Brain pericyte (primary cell): ENCODE measurements around the gene SORCS2.

Source experiments
- DNase-seq: peaks from one replicate; pipeline ENCODE4 v3.0.0-alpha.2; 2012; ENCODE audit warnings: low read depth, low spot score

SORCS2 gene

DNA sequence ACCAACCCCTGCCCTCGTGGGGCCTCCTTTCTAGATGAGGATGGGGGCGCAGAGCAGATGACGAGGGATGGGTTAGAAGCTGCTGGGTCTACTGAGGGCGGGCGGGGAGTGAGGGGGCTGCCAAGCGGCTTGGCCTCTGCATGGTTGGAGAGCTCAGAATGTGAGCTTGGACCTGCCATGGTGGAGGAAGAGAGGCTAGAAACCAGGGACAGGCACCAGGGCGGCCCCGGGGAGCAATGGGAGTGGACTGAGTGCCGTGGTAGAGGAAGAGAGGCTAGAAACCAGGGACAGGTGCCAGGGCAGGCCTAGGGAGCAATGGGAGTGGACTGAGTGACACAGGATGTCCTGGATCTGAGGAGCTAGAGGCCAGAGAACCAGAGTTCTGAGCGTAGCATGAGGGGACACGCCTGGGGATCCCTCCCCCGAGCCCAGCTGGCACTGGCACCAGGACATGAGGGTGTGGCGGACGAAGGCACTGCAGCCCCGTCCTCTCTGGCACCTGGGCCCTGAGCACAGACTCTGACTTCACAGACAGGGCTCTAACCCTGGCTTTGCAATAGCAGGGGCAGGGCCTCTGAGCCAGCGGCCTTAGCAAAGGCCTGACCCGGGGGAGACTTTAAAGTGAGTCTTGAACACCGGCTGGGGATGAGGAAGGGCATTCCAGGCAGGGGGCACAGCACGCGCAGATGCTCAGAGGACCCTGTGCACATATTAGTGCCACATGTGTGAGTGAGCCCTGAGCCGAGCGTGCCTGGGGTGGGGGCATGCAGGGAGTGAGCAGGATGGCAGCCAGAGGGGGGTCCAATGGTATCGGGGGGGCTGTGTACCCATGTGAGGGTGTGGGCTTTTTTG, 456.4 kb downstream of the SORCS2 start:
- no peak for DNase-seq

- DNase-seq, result no peak
Measured at GRCh38 chr4:7649411-7649740, 457.0 kb downstream of the SORCS2 start.

DNA sequence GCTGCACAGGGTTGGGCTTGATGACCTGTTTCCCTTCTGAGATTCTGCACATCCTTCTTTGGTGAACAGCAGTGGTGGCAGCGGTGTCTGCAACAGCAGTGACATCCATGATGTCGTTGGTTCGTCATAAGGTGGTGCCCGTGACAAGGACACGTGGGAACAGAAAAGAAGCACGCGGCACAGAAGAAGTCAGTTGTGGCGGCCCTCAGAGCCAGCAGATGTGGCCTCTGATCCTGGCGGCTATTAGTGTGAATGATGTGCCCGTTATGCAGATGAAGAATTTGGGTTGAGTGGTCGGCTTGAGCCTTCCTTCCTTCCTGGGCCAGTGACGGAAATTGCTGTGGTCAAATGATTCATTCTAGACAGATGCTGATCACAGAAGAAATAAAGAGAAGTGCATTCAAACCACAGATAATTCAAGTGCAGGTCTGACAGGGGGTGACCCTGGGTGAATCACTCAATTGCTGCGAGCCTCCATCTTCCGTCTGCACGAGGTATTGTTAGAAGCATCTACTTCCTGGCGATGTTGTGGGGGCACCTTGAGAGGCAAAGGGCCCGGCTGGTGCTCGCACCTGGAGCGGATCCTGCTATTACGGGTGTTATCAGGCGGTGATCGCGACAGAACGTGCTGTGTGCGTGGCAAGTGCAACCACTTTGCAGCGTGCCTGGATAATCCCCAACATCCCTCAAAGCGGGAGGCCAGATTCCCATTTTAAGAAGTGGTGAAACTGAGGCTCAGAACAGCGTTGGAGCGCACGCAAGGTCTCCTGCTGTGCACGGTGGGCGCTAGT, 457.6 kb downstream of the SORCS2 start:
- DNase-seq, result no peak

DNA sequence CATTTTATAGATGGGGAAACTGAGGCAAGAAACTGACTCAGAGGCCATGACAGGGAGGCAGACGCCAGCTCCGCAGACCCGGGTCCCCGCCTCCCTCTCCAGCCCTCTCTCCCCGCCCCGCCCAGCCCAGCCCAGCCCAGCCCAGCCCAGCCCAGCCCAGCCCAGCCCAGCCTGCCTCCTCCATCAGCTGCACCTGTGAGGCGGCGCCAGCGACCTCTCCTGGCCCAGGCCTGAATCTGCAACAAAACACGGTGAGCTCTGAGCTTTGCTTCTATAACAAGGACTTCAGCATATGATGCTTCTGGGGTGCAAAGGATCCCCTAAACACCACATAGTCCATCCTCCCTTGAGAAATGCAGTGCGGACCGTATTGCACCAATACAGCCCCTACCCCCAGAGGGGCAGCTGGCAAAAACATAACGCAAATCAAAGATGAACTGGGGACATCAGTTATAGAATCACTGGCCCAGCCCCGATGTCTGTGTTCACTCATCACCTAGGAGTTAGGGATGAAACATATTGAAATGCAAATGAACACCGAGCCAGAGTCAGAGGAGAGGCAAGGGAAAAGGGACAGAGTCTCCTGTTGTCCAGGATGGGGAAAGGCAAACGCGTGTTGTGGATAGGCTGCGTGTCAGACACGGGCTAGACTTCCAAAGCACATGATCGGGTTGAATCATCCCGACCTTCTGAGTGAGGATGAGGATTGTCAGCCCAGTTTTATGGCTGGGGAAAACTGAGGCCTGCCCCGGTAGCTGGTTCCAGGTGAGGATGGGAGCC, 458.5 kb downstream of the SORCS2 start:
- DNase-seq, result no peak

- no peak for DNase-seq
Measured at GRCh38 chr4:7651461-7651921, 459.2 kb downstream of the SORCS2 start.

GRCh38 chr4:7652006-7652405, 459.7 kb downstream of the SORCS2 start:
- no peak for DNase-seq

DNA sequence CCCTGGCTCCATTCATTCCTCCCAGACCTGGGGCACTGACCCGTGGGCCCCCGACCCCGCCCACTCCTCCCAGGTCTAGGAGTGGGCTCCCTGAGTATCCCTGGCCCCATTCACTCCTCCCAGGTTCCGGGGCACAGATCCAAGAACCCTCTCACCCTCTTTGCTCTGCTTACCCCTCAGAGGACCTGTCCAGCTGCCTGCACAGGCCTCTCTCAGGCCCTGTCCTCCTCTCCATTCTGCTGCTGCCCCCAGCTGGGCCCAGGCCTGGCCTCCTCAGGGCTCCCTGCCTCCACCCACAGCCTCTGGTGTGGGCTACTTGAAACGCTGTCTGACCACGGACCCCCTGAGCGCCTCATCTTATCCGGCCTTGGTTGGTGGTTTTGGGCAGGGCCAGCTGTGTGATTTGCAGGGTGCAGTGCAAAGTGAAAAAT, 460.1 kb downstream of the SORCS2 start:
- no peak for DNase-seq

DNA sequence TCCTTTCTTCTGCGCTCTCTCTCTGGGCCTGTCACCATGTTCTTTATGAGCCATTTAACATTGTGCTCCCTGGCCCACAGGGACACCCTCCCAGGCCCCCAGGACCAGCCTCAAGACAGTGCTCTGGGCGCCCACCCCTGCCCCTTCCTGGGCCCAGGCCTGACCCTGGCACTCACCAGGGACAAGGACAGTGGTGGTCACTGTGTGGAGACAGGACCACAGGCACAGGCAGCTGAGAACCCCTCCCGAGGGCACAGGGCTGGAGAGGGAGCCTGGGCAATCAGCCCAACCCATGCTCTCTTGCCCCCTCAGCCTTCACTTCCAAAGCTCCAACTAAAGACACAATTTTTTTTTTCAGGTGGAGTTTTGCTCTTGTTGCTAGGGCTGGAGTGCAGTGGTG, 460.6 kb downstream of the SORCS2 start:
- DNase-seq, result no peak

DNA sequence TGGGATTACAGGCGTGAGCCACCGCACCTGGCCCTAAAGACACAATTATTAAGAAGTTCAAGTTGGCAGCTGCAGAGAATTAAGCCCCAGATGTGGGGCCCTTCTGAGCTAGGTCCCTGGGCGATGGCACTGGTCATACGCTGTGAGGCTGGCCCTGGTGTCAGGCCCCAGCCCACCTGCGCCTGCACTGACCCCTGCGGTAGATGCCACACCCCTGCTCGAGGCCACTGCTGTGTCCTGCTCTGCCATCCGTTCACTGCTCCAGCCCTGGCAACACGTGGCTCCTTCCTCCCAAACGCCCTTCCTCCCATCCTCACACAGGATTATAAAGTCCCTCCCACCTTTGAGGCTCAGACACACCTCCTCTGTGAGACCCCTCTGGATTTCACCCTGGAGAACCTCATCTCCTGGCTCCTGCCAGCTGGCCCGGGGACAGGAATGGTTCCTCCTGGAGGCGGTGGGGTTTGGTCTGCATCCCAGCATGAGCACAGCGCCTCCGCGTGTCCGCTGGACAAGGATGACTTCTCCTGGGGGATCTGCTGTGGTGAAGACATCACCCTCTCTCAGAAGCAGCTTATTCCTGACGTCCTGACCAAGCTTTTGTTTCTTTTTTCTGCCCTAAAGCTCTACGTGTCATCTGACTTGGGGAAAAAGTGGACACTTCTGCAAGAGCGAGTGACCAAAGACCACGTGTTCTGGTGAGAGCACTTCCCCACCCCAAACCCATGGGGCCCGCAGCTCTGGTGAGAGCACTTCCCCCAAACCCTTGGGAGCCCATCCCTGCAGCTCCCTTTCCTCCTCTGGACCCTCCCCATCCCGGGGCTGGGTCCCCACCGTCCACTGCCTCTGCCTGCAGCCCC, 461.4 kb downstream of the SORCS2 start:
- DNase-seq, result no peak

DNA sequence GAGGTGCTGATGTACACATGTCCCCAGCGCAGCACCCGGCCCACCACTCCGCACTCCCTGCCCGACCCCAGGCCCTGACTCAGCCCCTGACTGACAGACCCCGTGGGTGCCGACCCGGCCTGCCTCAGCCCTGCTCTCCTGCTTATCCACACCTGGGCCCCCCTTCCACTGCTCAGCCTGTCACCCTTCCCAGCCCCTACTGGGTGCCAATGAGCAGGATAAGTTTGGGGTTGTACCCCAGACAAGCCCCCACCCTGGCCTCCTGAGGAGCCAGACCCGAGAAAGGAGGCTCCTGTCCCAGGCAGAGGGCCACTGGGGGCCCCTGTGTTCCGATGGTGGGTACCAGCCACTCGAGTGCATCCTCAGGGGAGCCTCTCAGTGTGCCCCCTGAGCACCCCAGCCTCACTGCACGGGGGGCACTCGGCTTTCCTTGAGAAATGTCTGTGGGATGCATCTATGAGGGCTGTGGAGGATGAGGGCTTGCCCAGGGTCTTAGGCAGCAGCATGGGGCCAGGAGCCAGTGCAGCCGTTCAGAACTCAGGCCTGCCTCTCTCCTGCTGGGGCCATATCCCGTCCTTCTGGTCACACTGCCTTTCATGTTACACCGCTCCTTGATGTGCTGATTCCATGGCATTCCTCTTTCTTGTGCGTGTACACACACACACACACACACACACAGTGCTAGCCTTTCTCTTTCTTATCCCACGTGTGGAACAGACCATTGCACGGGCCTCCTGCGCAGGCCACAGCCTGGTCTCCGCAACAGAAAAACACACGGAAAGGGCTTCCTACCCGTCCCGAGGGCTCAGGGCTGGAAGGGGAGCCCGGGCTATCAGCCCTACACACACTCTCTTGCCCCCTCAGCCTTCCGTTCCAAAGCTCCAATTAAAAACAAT, 462.5 kb downstream of the SORCS2 start:
- DNase-seq, result no peak

GRCh38 chr4:7655511-7656243, 463.3 kb downstream of the SORCS2 start:
- no peak for DNase-seq

- no peak for DNase-seq
Measured at GRCh38 chr4:7656244-7656800, 464.0 kb downstream of the SORCS2 start.

GRCh38 chr4:7657545-7658297, 465.4 kb downstream of the SORCS2 start:
- no peak for DNase-seq

DNA sequence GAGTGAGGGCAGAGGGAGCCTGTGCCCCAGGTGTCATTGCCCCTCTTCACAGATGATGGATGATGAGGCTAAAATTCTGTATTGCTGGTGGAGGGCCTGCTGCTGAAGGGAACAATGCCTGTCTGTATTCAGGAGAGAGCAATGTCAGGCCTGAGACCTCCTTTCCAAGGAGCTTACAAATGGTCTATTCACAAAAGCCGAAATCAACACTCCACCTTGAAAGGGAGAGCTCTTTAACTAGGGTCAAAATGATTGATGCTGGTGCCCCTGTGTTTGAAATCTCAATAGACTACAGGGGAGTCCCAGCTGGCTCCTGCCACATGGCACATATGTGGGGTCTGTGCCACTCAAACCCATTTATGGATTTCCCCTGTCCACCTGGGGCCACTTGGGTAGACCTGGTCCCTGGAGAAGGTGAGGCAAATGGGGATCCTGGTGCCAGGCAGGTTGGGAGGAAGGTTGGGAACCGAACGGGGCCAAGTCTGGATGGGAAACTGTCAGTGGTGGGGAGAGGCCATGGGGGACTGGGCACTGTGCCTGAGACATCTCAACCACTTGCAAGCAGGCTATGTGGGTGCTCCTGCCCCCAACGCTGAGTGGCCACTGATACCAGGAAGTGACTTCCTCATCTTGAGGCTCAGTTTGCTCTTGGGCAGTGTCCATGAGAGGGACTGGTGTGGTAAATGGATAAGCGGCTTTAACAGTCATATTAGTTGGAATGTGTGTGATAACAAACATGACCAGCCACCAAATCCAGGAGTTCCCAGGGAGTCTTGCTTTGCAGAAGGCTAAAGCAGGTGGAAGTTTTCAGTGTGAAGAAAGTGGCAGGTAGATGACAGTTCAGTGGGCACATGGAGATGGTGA, 466.2 kb downstream of the SORCS2 start:
- no peak for DNase-seq

- DNase-seq, result no peak
Measured at GRCh38 chr4:7659429-7660175, 467.3 kb downstream of the SORCS2 start.

DNA sequence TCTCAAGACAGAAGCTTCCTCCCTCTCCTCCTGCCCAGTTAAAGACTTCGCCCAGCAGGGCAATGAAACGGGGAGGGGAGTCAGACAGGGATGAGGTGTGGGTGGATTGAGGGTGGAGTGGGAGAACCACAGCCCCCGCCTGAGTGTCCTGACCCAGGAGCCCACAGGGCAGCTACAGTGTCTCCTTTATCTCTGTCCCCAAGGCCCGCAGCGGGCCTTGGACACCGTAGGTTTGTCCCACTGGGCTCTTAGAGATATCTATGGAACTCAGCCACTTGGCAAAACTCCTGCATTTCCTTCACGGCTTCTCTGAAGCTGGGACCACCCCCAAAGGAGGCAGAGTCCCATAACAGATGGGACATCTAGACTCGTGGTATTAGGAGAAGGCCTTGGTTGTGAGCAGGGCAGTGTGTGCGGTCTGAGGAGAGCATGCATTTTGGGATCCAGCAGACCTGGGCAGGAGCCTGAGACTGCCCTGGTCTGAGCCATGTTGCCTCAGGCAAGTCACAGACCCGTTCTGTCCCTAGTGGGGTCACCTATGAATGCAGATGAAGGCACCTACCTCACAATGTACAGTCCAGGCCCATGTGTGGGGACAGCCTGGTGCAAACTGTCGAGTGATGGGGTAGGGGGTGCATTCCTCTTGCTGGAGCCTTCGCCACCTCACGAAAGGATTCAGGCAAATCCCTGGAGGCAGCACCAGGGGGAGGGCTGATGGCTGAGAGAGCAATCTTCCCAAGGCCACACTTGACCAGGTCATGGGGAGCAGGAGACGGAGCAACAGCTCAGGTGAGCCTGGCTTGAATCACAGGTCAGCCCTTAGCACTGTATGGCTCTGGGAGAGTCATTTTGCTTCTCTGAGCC, 468.1 kb downstream of the SORCS2 start:
- DNase-seq, result no peak
